Hepatocyte (in vitro differentiated cells): Measurements from ENCODE around the gene CAPNS2.

Experiments
- EZH2 ChIP-seq: fragments of 200-600 bp; sonication (generic); IDR thresholded peaks from 2 replicates; pipeline ENCODE4 v1.6.1; 2016; ENCODE audit warnings: antibody characterized with exemption, mild to moderate bottlenecking, borderline replicate concordance
- EZH2phosphoT487 ChIP-seq: fragments of 200-600 bp; sonication (generic); IDR thresholded peaks from one replicate; pipeline ENCODE4 v1.6.1; 2018; ENCODE audit warnings: antibody characterized with exemption, mild to moderate bottlenecking, low read depth, moderate library complexity; ENCODE audit not compliant: unreplicated experiment, severe bottlenecking
- TF ChIP-seq, protein P1 (sequence below): fragments of 200-600 bp; sonication (generic); IDR thresholded peaks from 2 replicates; pipeline ENCODE4 v1.5.1; 2016; ENCODE audit warnings: antibody characterized with exemption, mild to moderate bottlenecking; ENCODE audit not compliant: poor library complexity

DNA sequence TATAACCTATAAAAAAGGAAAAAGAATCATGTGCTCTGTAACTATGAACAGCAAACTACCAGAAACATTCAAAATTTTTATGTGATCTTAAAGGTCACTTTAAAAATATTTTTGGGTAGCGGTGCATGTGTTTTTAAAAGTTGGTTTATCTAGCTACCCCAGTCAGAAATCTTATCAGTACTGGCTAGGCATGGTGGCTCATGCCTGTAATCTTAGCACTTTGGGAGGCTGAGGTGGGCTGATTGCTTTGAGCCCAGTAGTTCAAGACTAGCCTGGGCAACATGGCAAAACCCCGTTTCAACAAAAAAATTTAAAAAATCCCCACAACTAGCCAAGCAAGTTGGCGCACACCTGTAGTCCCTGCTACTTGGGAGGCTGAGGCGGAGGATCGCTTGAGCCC, 3.7 kb downstream of the CAPNS2 start:
- TF ChIP-seq, protein P1, sequence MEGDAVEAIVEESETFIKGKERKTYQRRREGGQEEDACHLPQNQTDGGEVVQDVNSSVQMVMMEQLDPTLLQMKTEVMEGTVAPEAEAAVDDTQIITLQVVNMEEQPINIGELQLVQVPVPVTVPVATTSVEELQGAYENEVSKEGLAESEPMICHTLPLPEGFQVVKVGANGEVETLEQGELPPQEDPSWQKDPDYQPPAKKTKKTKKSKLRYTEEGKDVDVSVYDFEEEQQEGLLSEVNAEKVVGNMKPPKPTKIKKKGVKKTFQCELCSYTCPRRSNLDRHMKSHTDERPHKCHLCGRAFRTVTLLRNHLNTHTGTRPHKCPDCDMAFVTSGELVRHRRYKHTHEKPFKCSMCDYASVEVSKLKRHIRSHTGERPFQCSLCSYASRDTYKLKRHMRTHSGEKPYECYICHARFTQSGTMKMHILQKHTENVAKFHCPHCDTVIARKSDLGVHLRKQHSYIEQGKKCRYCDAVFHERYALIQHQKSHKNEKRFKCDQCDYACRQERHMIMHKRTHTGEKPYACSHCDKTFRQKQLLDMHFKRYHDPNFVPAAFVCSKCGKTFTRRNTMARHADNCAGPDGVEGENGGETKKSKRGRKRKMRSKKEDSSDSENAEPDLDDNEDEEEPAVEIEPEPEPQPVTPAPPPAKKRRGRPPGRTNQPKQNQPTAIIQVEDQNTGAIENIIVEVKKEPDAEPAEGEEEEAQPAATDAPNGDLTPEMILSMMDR, result no peak
- TF ChIP-seq EZH2phosphoT487 (no peak), EZH2 (no peak)
